A549 (cell line): ENCODE data around the gene TBL1X.

ENCODE experiments used
- CEBPB ChIP-seq, 2 experiments: fragments of >200 bp in 1 of 2; sonication (Bioruptor Twin) in 1 of 2; formaldehyde crosslinking in 1 of 2; IDR thresholded peaks; 2 replicates each; pipeline ENCODE4 v1.6.1; 2012 to 2016
- CTCF ChIP-seq: fragments of >200 bp; sonication (Bioruptor Twin); formaldehyde crosslinking; IDR thresholded peaks from 3 replicates; pipeline ENCODE4 v1.5.1; 2016
- EP300 ChIP-seq, 2 experiments: fragments of >200 bp; sonication (Bioruptor Twin); formaldehyde crosslinking; IDR thresholded peaks; 2 replicates in 1 of 2; 3 replicates in 1 of 2; pipeline ENCODE4 v1.6.1; 2016 to 2017
- FOSL2 ChIP-seq, 2 experiments: fragments of 450-650 bp in 1 of 2; fragments of >200 bp in 1 of 2; sonication (Bioruptor Twin) in 1 of 2; formaldehyde crosslinking; IDR thresholded peaks; 2 replicates each; pipeline versions ENCODE4 v1.5.0 to v1.6.1; 2016 to 2020; ENCODE audit warnings: mild to moderate bottlenecking in 1 of 2, moderate library complexity in 1 of 2
- MAX ChIP-seq: IDR thresholded peaks from 2 replicates; pipeline ENCODE4 v1.6.1; 2012
- POLR2A ChIP-seq: IDR thresholded peaks from 2 replicates; pipeline ENCODE4 v1.6.1; 2012; ENCODE audit warnings: mild to moderate bottlenecking, low read length
- REST ChIP-seq: fragments of 200-600 bp; sonication (generic); IDR thresholded peaks from 2 replicates; pipeline ENCODE4 v1.6.1; 2016; ENCODE audit warnings: antibody characterized with exemption, mild to moderate bottlenecking, moderate library complexity
- SMC3 ChIP-seq: fragments of >200 bp; sonication (Bioruptor Twin); formaldehyde crosslinking; IDR thresholded peaks from 3 replicates; pipeline ENCODE4 v1.6.1; 2018; ENCODE audit warnings: inconsistent platforms
- SREBF2 ChIP-seq: fragments of 450-650 bp; IDR thresholded peaks from 2 replicates; pipeline ENCODE4 v1.6.1; 2014; ENCODE audit warnings: mild to moderate bottlenecking, moderate library complexity
- USF2 ChIP-seq: fragments of 450-650 bp; IDR thresholded peaks from 2 replicates; pipeline ENCODE4 v1.6.1; 2014; ENCODE audit warnings: antibody characterized with exemption
- TF ChIP-seq, protein P1 (sequence below): fragments of 250-450 bp; sonication (Bioruptor Pico); IDR thresholded peaks from 2 replicates; pipeline ENCODE4 v1.5.0; 2021; ENCODE audit warnings: mild to moderate bottlenecking, moderate library complexity, borderline replicate concordance
- TF ChIP-seq, protein P2 (sequence below): IDR thresholded peaks from 2 replicates; pipeline ENCODE4 v1.6.1; 2012

DNA sequence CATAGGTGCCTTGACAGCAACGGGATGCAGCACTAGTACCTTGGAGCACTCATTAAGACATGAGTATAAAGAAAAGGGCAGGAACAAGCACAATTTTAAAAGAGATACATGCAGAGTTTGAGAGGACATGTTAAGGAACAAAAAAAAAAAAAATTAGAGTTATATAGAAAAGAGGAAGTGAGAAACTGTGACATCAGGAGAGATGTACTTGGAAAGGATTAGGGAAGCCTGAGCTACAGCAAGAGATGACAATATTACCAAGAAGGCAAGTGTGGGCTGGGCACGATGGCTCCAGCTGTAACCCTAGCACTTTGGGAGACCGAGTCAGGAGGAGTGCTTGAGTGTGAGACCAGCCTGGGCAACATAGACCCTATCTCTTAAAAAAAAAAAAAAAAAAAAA lies 263.4 kb downstream of the TBL1X start:
- TF ChIP-seq CTCF: no peak
- TF ChIP-seq FOSL2 (IDR thresholded peaks at IDR 0.05): no peak
- no peak for TF ChIP-seq FOSL2 (CRISPR knock-in tag; IDR thresholded peaks at IDR 0.05)
- TF ChIP-seq POLR2A: no peak
- no peak for TF ChIP-seq SMC3
- no peak for TF ChIP-seq SREBF2
- TF ChIP-seq EP300 (IDR thresholded peaks at IDR 0.05): no peak
- TF ChIP-seq, protein P1, sequence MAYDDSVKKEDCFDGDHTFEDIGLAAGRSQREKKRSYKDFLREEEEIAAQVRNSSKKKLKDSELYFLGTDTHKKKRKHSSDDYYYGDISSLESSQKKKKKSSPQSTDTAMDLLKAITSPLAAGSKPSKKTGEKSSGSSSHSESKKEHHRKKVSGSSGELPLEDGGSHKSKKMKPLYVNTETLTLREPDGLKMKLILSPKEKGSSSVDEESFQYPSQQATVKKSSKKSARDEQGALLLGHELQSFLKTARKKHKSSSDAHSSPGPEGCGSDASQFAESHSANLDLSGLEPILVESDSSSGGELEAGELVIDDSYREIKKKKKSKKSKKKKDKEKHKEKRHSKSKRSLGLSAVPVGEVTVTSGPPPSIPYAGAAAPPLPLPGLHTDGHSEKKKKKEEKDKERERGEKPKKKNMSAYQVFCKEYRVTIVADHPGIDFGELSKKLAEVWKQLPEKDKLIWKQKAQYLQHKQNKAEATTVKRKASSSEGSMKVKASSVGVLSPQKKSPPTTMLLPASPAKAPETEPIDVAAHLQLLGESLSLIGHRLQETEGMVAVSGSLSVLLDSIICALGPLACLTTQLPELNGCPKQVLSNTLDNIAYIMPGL (CRISPR knock-in tag): no peak
- no peak for TF ChIP-seq MAX
- TF ChIP-seq CEBPB (IDR thresholded peaks at IDR 0.05): no peak
- no peak for TF ChIP-seq REST
- TF ChIP-seq USF2: no peak
- TF ChIP-seq, protein P2, sequence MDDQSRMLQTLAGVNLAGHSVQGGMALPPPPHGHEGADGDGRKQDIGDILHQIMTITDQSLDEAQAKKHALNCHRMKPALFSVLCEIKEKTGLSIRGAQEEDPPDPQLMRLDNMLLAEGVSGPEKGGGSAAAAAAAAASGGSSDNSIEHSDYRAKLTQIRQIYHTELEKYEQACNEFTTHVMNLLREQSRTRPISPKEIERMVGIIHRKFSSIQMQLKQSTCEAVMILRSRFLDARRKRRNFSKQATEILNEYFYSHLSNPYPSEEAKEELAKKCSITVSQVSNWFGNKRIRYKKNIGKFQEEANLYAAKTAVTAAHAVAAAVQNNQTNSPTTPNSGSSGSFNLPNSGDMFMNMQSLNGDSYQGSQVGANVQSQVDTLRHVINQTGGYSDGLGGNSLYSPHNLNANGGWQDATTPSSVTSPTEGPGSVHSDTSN: no peak
